Karpas-422 (cell line): ENCODE results near the gene AMY2A. TPM values are rescaled to one million over a fixed set of nuclear protein-coding genes. Genes with fewer than 3 reads are reported as not detected.
A peak's percentile ranks its signal among the peaks of the same experiment; 100 is the strongest.
"Not testable (repeated sequence)": the region's sequence is repeated elsewhere in the genome, so short reads cannot be mapped to it uniquely, and the experiment has no call there.

Source experiments
- DNase-seq: peaks from one replicate; pipeline ENCODE4 v3.0.0-alpha.2; 2015
- H2AFZ ChIP-seq: fragments of 200-600 bp; sonication (generic); 2 replicates; pipeline ENCODE4 v1.6.1; 2014; ENCODE audit warnings: antibody characterized with exemption, low read length, mixed read lengths
- H3K27ac ChIP-seq: fragments of 200-600 bp; sonication (generic); 2 replicates; pipeline ENCODE4 v1.5.1; 2014; ENCODE audit warnings: mild to moderate bottlenecking, low read length, moderate library complexity
- H3K27me3 ChIP-seq: fragments of 200-600 bp; sonication (generic); 2 replicates; pipeline ENCODE4 v1.6.1; 2014; ENCODE audit warnings: low read length, mixed read lengths
- H3K36me3 ChIP-seq: fragments of 200-600 bp; sonication (generic); 2 replicates; pipeline ENCODE4 v1.6.1; 2014; ENCODE audit warnings: low read length, mixed read lengths; ENCODE audit not compliant: insufficient read depth
- H3K4me1 ChIP-seq: fragments of 200-600 bp; sonication (generic); 2 replicates; pipeline ENCODE4 v1.6.1; 2014; ENCODE audit warnings: mild to moderate bottlenecking, low read length, mixed read lengths
- H3K4me2 ChIP-seq: fragments of 200-600 bp; sonication (generic); 2 replicates; pipeline ENCODE4 v1.6.1; 2014; ENCODE audit warnings: low read length, low read depth, mild to moderate bottlenecking; ENCODE audit not compliant: poor library complexity, severe bottlenecking
- H3K4me3 ChIP-seq: fragments of 200-600 bp; sonication (generic); 2 replicates; pipeline ENCODE4 v1.5.1; 2014; ENCODE audit warnings: mild to moderate bottlenecking, antibody characterized with exemption, low read length, mixed read lengths
- H3K79me2 ChIP-seq: fragments of 200-600 bp; sonication (generic); 2 replicates; pipeline ENCODE4 v1.6.1; 2014; ENCODE audit warnings: mild to moderate bottlenecking, low read length, mixed read lengths
- H3K9ac ChIP-seq: fragments of 200-600 bp; sonication (generic); 2 replicates; pipeline ENCODE4 v1.6.0; 2014; ENCODE audit warnings: low read length
- H3K9me2 ChIP-seq: fragments of 200-600 bp; sonication (generic), shearing (Covaris generic); replicated peaks from 2 replicates; pipeline ENCODE4 v1.6.0; 2014; ENCODE audit warnings: mild to moderate bottlenecking, low read length, moderate library complexity; ENCODE audit not compliant: insufficient read depth
- H3K9me3 ChIP-seq: fragments of 300-700, 200-600 bp; sonication (generic); 2 replicates; pipeline ENCODE4 v1.6.1; 2014; ENCODE audit warnings: low read length, mixed read lengths
- H4K20me1 ChIP-seq: fragments of 200-600 bp; sonication (generic); 2 replicates; pipeline ENCODE4 v1.6.1; 2014; ENCODE audit warnings: mild to moderate bottlenecking, antibody characterized with exemption, low read length, low read depth; ENCODE audit not compliant: insufficient read depth
- total RNA-seq: library from RNA; depleted of rRNA; stranded (reverse); fragments of >200 nt; shearing (Covaris generic); gene quantifications from 2 replicates; pipeline ENCODE4 v1.2.3, GENCODE V29; 2014; ENCODE audit warnings: low replicate concordance

Gene AMY2A
- total RNA-seq, 1 experiment from 2014 or later, result not detected

- Histone ChIP-seq H3K4me1 (no peaks in the 10 kb centered on the region), H3K9me3 (no peaks in the 10 kb centered on the region), H2AFZ (peak overlapping the region; percentile 41; the same call in 1 of the 2 replicates), H3K27me3 (no peaks in the 10 kb centered on the region), H3K27ac (no peak overlapping the region), H3K4me2 (no peak overlapping the region), H3K9ac (no peak overlapping the region), H3K36me3 (no peaks in the 10 kb centered on the region), H4K20me1 (no peaks in the 10 kb centered on the region), H3K4me3 (no peak overlapping the region), H3K9me2 (no peaks in the 10 kb centered on the region), H3K79me2 (no peaks in the 10 kb centered on the region)
- no peak for DNase-seq
Measured at GRCh38 chr1:103616362-103616761, 865 bp upstream of the AMY2A start.

- H3K27me3 ChIP-seq, H3K9ac ChIP-seq, DNase-seq, H3K36me3 ChIP-seq, H3K4me3 ChIP-seq, H3K9me3 ChIP-seq, H3K4me1 ChIP-seq, H3K79me2 ChIP-seq, H2AFZ ChIP-seq, H3K4me2 ChIP-seq, H4K20me1 ChIP-seq, H3K9me2 ChIP-seq, H3K27ac ChIP-seq: not testable (repeated sequence)
Measured at GRCh38 chr1:103627436-103627835, 10.2 kb downstream of the AMY2A start.

- H3K79me2 ChIP-seq, H3K36me3 ChIP-seq, H3K9me2 ChIP-seq, DNase-seq, H3K4me1 ChIP-seq, H3K27ac ChIP-seq, H4K20me1 ChIP-seq, H2AFZ ChIP-seq, H3K4me3 ChIP-seq, H3K9me3 ChIP-seq, H3K4me2 ChIP-seq, H3K27me3 ChIP-seq, H3K9ac ChIP-seq: not testable (repeated sequence)
Measured at GRCh38 chr1:103641194-103641593, 24.0 kb downstream of the AMY2A start.

DNA sequence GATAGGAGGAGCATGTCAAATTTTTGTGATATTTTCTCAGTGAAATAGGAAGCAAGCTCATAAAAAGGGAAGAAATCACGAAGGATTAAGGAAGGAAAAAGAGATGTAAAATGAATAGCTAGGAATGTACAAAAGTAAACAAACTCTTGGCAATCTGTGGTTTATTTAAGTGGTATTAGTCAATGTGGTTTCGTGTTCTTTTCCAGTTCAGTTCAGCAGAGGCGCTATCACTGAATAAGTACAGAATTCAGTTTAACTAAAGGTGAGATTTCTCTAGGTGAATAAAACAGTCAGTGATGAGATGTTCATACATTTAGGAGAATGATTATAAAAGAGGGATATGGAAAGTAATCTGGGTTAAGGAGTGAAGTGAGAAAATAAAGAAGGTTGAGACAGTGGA lies 26.7 kb downstream of the AMY2A start:
- H3K9ac ChIP-seq, H3K4me1 ChIP-seq, H3K27me3 ChIP-seq, H2AFZ ChIP-seq, H3K9me2 ChIP-seq, DNase-seq, H3K4me3 ChIP-seq, H3K36me3 ChIP-seq, H3K4me2 ChIP-seq, H3K79me2 ChIP-seq, H3K27ac ChIP-seq, H4K20me1 ChIP-seq, H3K9me3 ChIP-seq: not testable (repeated sequence)

DNA sequence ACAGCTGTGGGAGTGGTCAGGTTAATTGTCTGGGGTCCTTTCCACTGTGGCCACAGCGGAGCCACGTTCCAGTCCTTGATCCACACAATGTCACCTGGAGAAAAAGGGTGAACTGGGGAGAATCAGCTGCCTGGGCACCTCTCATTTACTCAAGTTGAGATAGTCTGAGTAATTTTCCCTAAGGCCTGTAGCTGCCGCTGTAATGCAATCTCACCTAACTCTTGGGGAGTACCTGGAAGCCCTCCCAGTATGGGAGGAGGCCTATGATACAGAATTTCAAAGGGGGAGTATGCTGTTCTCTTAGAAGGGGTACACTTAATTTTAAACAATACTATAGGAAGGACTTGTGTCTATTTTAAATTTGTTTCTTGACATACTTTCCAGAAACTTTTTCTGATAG lies 33.1 kb downstream of the AMY2A start:
- H3K9me2 ChIP-seq, H3K79me2 ChIP-seq, H3K4me1 ChIP-seq, H3K4me3 ChIP-seq, H3K36me3 ChIP-seq, H3K27me3 ChIP-seq, H4K20me1 ChIP-seq, H3K9me3 ChIP-seq, DNase-seq, H3K9ac ChIP-seq, H2AFZ ChIP-seq, H3K4me2 ChIP-seq, H3K27ac ChIP-seq: not testable (repeated sequence)

- not testable (repeated sequence) for H3K4me2 ChIP-seq, H3K9ac ChIP-seq, H3K36me3 ChIP-seq, H3K27me3 ChIP-seq, H3K4me1 ChIP-seq, H3K4me3 ChIP-seq, H3K9me3 ChIP-seq, DNase-seq, H3K27ac ChIP-seq, H3K9me2 ChIP-seq, H2AFZ ChIP-seq, H3K79me2 ChIP-seq, H4K20me1 ChIP-seq
Measured at GRCh38 chr1:103650889-103651288, 33.7 kb downstream of the AMY2A start.

GRCh38 chr1:103654133-103654532 lies 36.9 kb downstream of the AMY2A start:
- not testable (repeated sequence) for H3K27ac ChIP-seq, H4K20me1 ChIP-seq, DNase-seq, H3K4me1 ChIP-seq, H3K9me3 ChIP-seq, H3K4me2 ChIP-seq, H3K36me3 ChIP-seq, H3K79me2 ChIP-seq, H3K27me3 ChIP-seq, H2AFZ ChIP-seq, H3K9me2 ChIP-seq, H3K4me3 ChIP-seq, H3K9ac ChIP-seq

DNA sequence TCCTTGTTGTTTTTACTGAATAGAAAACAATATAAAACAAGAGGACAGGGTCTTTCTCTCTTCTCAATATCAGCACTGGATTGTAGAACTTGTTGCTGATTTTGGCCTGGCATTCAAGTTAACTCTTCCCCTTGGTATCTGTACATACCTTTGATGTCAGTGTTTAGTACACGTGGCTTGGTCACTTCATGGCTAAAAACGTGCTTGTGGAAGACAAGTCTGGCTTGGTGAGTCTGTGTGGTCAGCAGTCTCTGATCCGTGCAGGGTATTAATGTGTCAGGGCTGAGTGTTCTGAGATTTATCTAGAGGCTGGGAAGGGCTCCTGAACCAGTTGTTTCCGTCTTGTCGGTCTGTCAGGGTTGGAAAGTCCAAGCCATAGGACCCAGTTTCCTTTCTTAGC lies 38.2 kb downstream of the AMY2A start, which contains the start of gene AMY1A:
TSS of gene AMY1A (plus strand) at position 301 of the 400 bp plus-strand sequence. CDS start 571 bp downstream, outside the sequence.
- H3K9ac ChIP-seq, H2AFZ ChIP-seq, H3K9me2 ChIP-seq, H3K36me3 ChIP-seq, H3K4me2 ChIP-seq, H3K27ac ChIP-seq, H3K4me3 ChIP-seq, H3K27me3 ChIP-seq, H3K79me2 ChIP-seq, DNase-seq, H3K9me3 ChIP-seq, H4K20me1 ChIP-seq, H3K4me1 ChIP-seq: not testable (repeated sequence)
